Measurements from ENCODE around the gene TBC1D30. TPM values are rescaled to one million over a fixed set of nuclear protein-coding genes. Genes with fewer than 3 reads are reported as not detected.
"Not testable (repeated sequence)": the region's sequence is repeated elsewhere in the genome, so short reads cannot be mapped to it uniquely, and the experiment has no call there.

TBC1D30 gene
- total and polyA plus RNA-seq, 5 experiments from 2014 or later = 0.08 to 0.65 (median 0.57) TPM; not detected in 1

- H3K27me3 Mint-ChIP-seq = peaks cover 0 to 3% (median 0%) of the 10 kb centered on the region in 5 donors
- POLR2A ChIA-PET = no interaction called here
These were observed 33.4 kb upstream of the TBC1D30 start for GRCh38 chr12:64791036-64791435.

GRCh38 chr12:64792128-64792527 is 32.3 kb upstream of the TBC1D30 start:
- H3K4me3 Mint-ChIP-seq = no peak overlapping the region
- no peaks in the 10 kb centered on the region for H3K36me3 Mint-ChIP-seq
- ATAC-seq (no peak), DNase-seq (no peak)
- no peaks in the 10 kb centered on the region for H3K9me3 Mint-ChIP-seq
- H3K27ac Mint-ChIP-seq = no peak overlapping the region
- H3K27me3 Mint-ChIP-seq = peaks cover 0 to 4% (median 0%) of the 10 kb centered on the region in 5 donors
- H3K4me1 Mint-ChIP-seq = no peaks in the 10 kb centered on the region
- POLR2A ChIA-PET = no interaction called here

More at GRCh38 chr12:64791036-64791435, 33.4 kb upstream of the TBC1D30 start:
- H3K4me3 Mint-ChIP-seq = no peak overlapping the region
- no peaks in the 10 kb centered on the region for H3K4me1 Mint-ChIP-seq
- no peak for DNase-seq
- no peak overlapping the region for H3K27ac Mint-ChIP-seq
- no peak for ATAC-seq
- H3K9me3 Mint-ChIP-seq = no peaks in the 10 kb centered on the region
- no peaks in the 10 kb centered on the region for H3K36me3 Mint-ChIP-seq

- no peaks in the 10 kb centered on the region for H3K36me3 Mint-ChIP-seq
- no peak overlapping the region for H3K4me3 Mint-ChIP-seq
- no peak overlapping the region for H3K27ac Mint-ChIP-seq
- peaks cover 0 to 6% (median 1%) of the 10 kb centered on the region in 5 donors for H3K27me3 Mint-ChIP-seq
- H3K9me3 Mint-ChIP-seq = no peaks in the 10 kb centered on the region
- POLR2A ChIA-PET = no interaction called here
- DNase-seq (no peak), ATAC-seq (no peak)
- H3K4me1 Mint-ChIP-seq = peaks cover 0 to 1% (median 0%) of the 10 kb centered on the region in 4 donors
These were observed 30.8 kb upstream of the TBC1D30 start for GRCh38 chr12:64793610-64794009.

- H3K36me3 Mint-ChIP-seq = no peaks in the 10 kb centered on the region
- H3K27ac Mint-ChIP-seq = no peak overlapping the region
- DNase-seq = no peak
- POLR2A ChIA-PET = no interaction called here
- H3K4me3 Mint-ChIP-seq = no peak overlapping the region
- H3K4me1 Mint-ChIP-seq = peaks cover 0 to 1% (median 0%) of the 10 kb centered on the region in 4 donors
- H3K27me3 Mint-ChIP-seq = peaks cover 1 to 8% (median 2%) of the 10 kb centered on the region in 5 donors
- ATAC-seq = no peak
- no peaks in the 10 kb centered on the region for H3K9me3 Mint-ChIP-seq
These were observed 30.1 kb upstream of the TBC1D30 start for GRCh38 chr12:64794305-64794704.

- Mint-ChIP-seq H3K4me3 (no peak overlapping the region), H3K27me3 (peaks cover 12 to 23% (median 16%) of the 10 kb centered on the region in 5 donors), H3K4me1 (peaks cover 0 to 1% (median 0%) of the 10 kb centered on the region in 4 donors), H3K27ac (no peak overlapping the region), H3K36me3 (no peaks in the 10 kb centered on the region), H3K9me3 (no peaks in the 10 kb centered on the region)
- POLR2A ChIA-PET = no interaction called here
- DNase-seq (peak; percentile 21 to 78 (median 56)), ATAC-seq (peak; percentile 82 to 85)
These were observed 28.1 kb upstream of the TBC1D30 start for GRCh38 chr12:64796205-64796845.

- ATAC-seq (no peak), DNase-seq (no peak)
- Mint-ChIP-seq H3K9me3 (no peaks in the 10 kb centered on the region), H3K36me3 (no peaks in the 10 kb centered on the region), H3K27me3 (peaks cover 12 to 25% (median 17%) of the 10 kb centered on the region in 5 donors), H3K27ac (no peak overlapping the region), H3K4me3 (no peak overlapping the region), H3K4me1 (peaks cover 0 to 1% (median under 1%) of the 10 kb centered on the region in 4 donors)
- POLR2A ChIA-PET = no interaction called here
These were observed 27.3 kb upstream of the TBC1D30 start for GRCh38 chr12:64797156-64797555.

GRCh38 chr12:64798165-64798564 is 26.3 kb upstream of the TBC1D30 start:
- ATAC-seq = no peak
- POLR2A ChIA-PET = no interaction called here
- no peaks in the 10 kb centered on the region for H3K36me3 Mint-ChIP-seq
- no peak overlapping the region for H3K27ac Mint-ChIP-seq
- peaks cover 0 to 2% (median under 1%) of the 10 kb centered on the region in 4 donors for H3K4me1 Mint-ChIP-seq
- H3K4me3 Mint-ChIP-seq = no peak overlapping the region
- no peaks in the 10 kb centered on the region for H3K9me3 Mint-ChIP-seq
- peaks cover 12 to 25% (median 19%) of the 10 kb centered on the region in 5 donors for H3K27me3 Mint-ChIP-seq
- no peak for DNase-seq

GRCh38 chr12:64800640-64801039 is 23.8 kb upstream of the TBC1D30 start:
- Mint-ChIP-seq H3K36me3 (no peaks in the 10 kb centered on the region), H3K27ac (peak overlapping the region in 1 of 10 donors; percentile 37), H3K4me1 (peaks cover 0 to 2% (median under 1%) of the 10 kb centered on the region in 4 donors), H3K9me3 (no peaks in the 10 kb centered on the region), H3K27me3 (peaks cover 18 to 33% (median 27%) of the 10 kb centered on the region in 5 donors), H3K4me3 (no peak overlapping the region)
- DNase-seq (no peak), ATAC-seq (no peak)
- POLR2A ChIA-PET = no interaction called here

GRCh38 chr12:64801381-64801780 is 23.1 kb upstream of the TBC1D30 start:
- Mint-ChIP-seq H3K9me3 (no peaks in the 10 kb centered on the region), H3K27me3 (peaks cover 18 to 37% (median 27%) of the 10 kb centered on the region in 5 donors), H3K27ac (no peak overlapping the region), H3K4me3 (no peak overlapping the region), H3K36me3 (no peaks in the 10 kb centered on the region), H3K4me1 (peaks cover 0 to 2% (median under 1%) of the 10 kb centered on the region in 4 donors)
- POLR2A ChIA-PET = no interaction called here
- DNase-seq (no peak), ATAC-seq (no peak)

GRCh38 chr12:64802180-64802775 is 22.2 kb upstream of the TBC1D30 start:
- POLR2A ChIA-PET, H3K36me3 Mint-ChIP-seq, H3K9me3 Mint-ChIP-seq, H3K4me3 Mint-ChIP-seq, H3K4me1 Mint-ChIP-seq: not testable (repeated sequence)
- ATAC-seq (peak; percentile 51 to 54), DNase-seq (peak in 8 of 10 donors; percentile 26 to 64 (median 46))
- peaks cover 20 to 46% (median 36%) of the 10 kb centered on the region in 5 donors for H3K27me3 Mint-ChIP-seq
- peak overlapping the region in 1 of 10 donors; percentile 68 for H3K27ac Mint-ChIP-seq

- no peak overlapping the region for H3K27ac Mint-ChIP-seq
- H3K4me1 Mint-ChIP-seq = peaks cover 0 to 4% (median 2%) of the 10 kb centered on the region in 4 donors
- H3K36me3 Mint-ChIP-seq = peaks cover 0 to 1% (median 0%) of the 10 kb centered on the region in 3 donors
- peaks cover 22 to 49% (median 40%) of the 10 kb centered on the region in 5 donors for H3K27me3 Mint-ChIP-seq
- DNase-seq (no peak), ATAC-seq (no peak)
- POLR2A ChIA-PET = no interaction called here
- H3K9me3 Mint-ChIP-seq = peaks cover 0 to 3% (median 0%) of the 10 kb centered on the region in 9 donors
- no peak overlapping the region for H3K4me3 Mint-ChIP-seq
These were observed 18.3 kb upstream of the TBC1D30 start for GRCh38 chr12:64806173-64806572.

GRCh38 chr12:64806593-64807460 is 17.6 kb upstream of the TBC1D30 start:
- peaks cover 0 to 3% (median 0%) of the 10 kb centered on the region in 9 donors for H3K9me3 Mint-ChIP-seq
- no peak for ATAC-seq
- POLR2A ChIA-PET = no interaction called here

More at GRCh38 chr12:64806593-64807460, 17.6 kb upstream of the TBC1D30 start:
- Mint-ChIP-seq H3K27me3 (peaks cover 22 to 48% (median 38%) of the 10 kb centered on the region in 5 donors), H3K4me1 (peaks cover 0 to 4% (median 2%) of the 10 kb centered on the region in 4 donors), H3K4me3 (no peak overlapping the region), H3K36me3 (peaks cover 0 to 1% (median 0%) of the 10 kb centered on the region in 3 donors), H3K27ac (no peak overlapping the region)
- no peak for DNase-seq
